B cell (primary cell): Measurements from ENCODE around the gene OCSTAMP. TPM values are rescaled to one million over a fixed set of nuclear protein-coding genes. Genes with fewer than 3 reads are reported as not detected.

ENCODE experiments used
- ATAC-seq: fragments of 200-7000 bp; cut with Tn5 transposase; one replicate; pipeline ENCODE4 v1.10.0; 2021; ENCODE audit warnings: low read depth, mild to moderate bottlenecking, moderate number of reproducible peaks, moderate library complexity
- CTCF ChIA-PET: fragments of 350-600 bp; sonication (Branson Sonifier 250); formaldehyde crosslinking; loops from one replicate; lab custom pipeline; 2021; ENCODE audit warnings: antibody characterized with exemption, inconsistent platforms; lab: Charles Lee
- POLR2A ChIA-PET: fragments of 350-600 bp; sonication (Branson Sonifier 250); formaldehyde crosslinking; loops from one replicate; lab custom pipeline; 2021; ENCODE audit warnings: antibody characterized with exemption; lab: Charles Lee
- DNase-seq: peaks from one replicate; pipeline ENCODE4 v3.0.0; 2013
- H2AFZ ChIP-seq: 2 replicates; pipeline ENCODE4 v1.6.1; 2012; ENCODE audit warnings: mild to moderate bottlenecking, low read depth, low read length; ENCODE audit not compliant: insufficient read depth, poor library complexity, severe bottlenecking
- H3K27ac ChIP-seq, 2 donors: 1 replicate in 1 of 2; 2 replicates in 1 of 2; pipeline ENCODE4 v1.5.1; 2012 to 2013; ENCODE audit warnings: low read length in 2 of 2, mild to moderate bottlenecking in 2 of 2, moderate library complexity in 1 of 2
- H3K27me3 ChIP-seq, 4 experiments: fragments of 200-600 bp in 1 of 4; sonication (generic) in 1 of 4; replicated peaks in 1 of 4; 1 replicate in 2 of 4; 2 replicates in 2 of 4; pipeline versions ENCODE4 v1.6.1 to v1.7.0; 2013 to 2016; ENCODE audit warnings: low read length in 3 of 4, mild to moderate bottlenecking in 2 of 4, mixed read lengths in 1 of 4, moderate library complexity in 1 of 4; ENCODE audit not compliant: insufficient read depth in 4 of 4, control insufficient read depth in 3 of 4; ENCODE audit errors: control extremely low read depth in 1 of 4
- H3K36me3 ChIP-seq, 2 experiments: replicated peaks in 1 of 2; 1 replicate in 1 of 2; 2 replicates in 1 of 2; pipeline versions ENCODE4 v1.6.1 to v1.7.1; 2013; ENCODE audit warnings: low read length in 1 of 2; ENCODE audit not compliant: insufficient read depth in 2 of 2, control insufficient read depth in 1 of 2; ENCODE audit errors: control extremely low read depth in 1 of 2, extremely low read depth in 1 of 2
- H3K4me1 ChIP-seq, 2 donors: fragments of 200-600 bp in 1 of 2; sonication (generic) in 1 of 2; 1 replicate in 1 of 2; 2 replicates in 1 of 2; pipeline versions ENCODE4 v1.5.1 to v1.6.1; 2013 to 2017; ENCODE audit warnings: low read length in 2 of 2; ENCODE audit not compliant: control insufficient read depth in 2 of 2, insufficient read depth in 2 of 2
- H3K4me2 ChIP-seq: replicated peaks from 2 replicates; pipeline ENCODE3; 2012; ENCODE audit warnings: mild to moderate bottlenecking, low read depth, low read length; ENCODE audit not compliant: poor library complexity, severe bottlenecking
- H3K4me3 ChIP-seq, 5 experiments: fragments of 200-600 bp in 1 of 5; sonication (generic) in 1 of 5; 1 replicate in 3 of 5; 2 replicates in 2 of 5; pipeline versions ENCODE4 v1.5.1 to v1.7.0; 2011 to 2016; ENCODE audit warnings: low read length in 4 of 5, mild to moderate bottlenecking in 4 of 5, low read depth in 2 of 5, control low read depth in 1 of 5, moderate library complexity in 1 of 5; ENCODE audit not compliant: insufficient read depth in 1 of 5; ENCODE audit errors: control extremely low read depth in 1 of 5, extremely low read depth in 1 of 5
- H3K79me2 ChIP-seq: fragments of 200-600 bp; sonication (generic); one replicate; pipeline ENCODE4 v1.6.0; 2016; ENCODE audit warnings: low read length; ENCODE audit not compliant: control insufficient read depth, insufficient read depth
- H3K9ac ChIP-seq: fragments of 200-600 bp; sonication (generic); 2 replicates; pipeline ENCODE4 v1.6.1; 2017; ENCODE audit warnings: mild to moderate bottlenecking, low read length, moderate library complexity
- H3K9me3 ChIP-seq, 3 donors: one replicate each; pipeline versions ENCODE4 v1.6.1 to v1.7.1; 2013; ENCODE audit warnings: low read length in 2 of 3; ENCODE audit not compliant: control insufficient read depth in 2 of 3, insufficient read depth in 1 of 3; ENCODE audit errors: control extremely low read depth in 1 of 3
- H4K20me1 ChIP-seq: 2 replicates; pipeline ENCODE4 v1.6.0; 2012; ENCODE audit warnings: mild to moderate bottlenecking, low read length; ENCODE audit not compliant: insufficient read depth, control insufficient read depth, poor library complexity, severe bottlenecking
- H3K27ac Mint-ChIP-seq: one replicate; pipeline ENCODE4 v1.8.0; 2021; ENCODE audit warnings: mixed read lengths
- H3K27me3 Mint-ChIP-seq: one replicate; pipeline ENCODE4 v1.8.0; 2021; ENCODE audit warnings: mixed read lengths
- H3K4me1 Mint-ChIP-seq: one replicate; pipeline ENCODE4 v1.8.0; 2021; ENCODE audit warnings: mixed read lengths
- H3K4me3 Mint-ChIP-seq: one replicate; pipeline ENCODE4 v1.8.0; 2021; ENCODE audit warnings: mixed read lengths
- H3K9me3 Mint-ChIP-seq: one replicate; pipeline ENCODE4 v1.8.0; 2022; ENCODE audit warnings: mixed read lengths; ENCODE audit not compliant: insufficient read depth
- CTCF ChIP-seq: fragments of 200-600 bp; IDR thresholded peaks from one replicate; pipeline ENCODE4 v1.8.0; 2022; ENCODE audit warnings: antibody characterized with exemption, mild to moderate bottlenecking
- EZH2 ChIP-seq: IDR thresholded peaks from 2 replicates; pipeline ENCODE4 v1.6.1; 2012; ENCODE audit warnings: borderline replicate concordance, low read depth, mild to moderate bottlenecking, moderate library complexity, low read length; ENCODE audit not compliant: insufficient read depth, poor library complexity, severe bottlenecking
- WGBS: methylation state at CpG from one replicate; pipeline ENCODE4 v1.1.5; 2013; ENCODE audit warnings: missing lambda C conversion rate; ENCODE audit not compliant: insufficient coverage; 5-methylcytosine and 5-hydroxymethylcytosine counted together
- intact Hi-C: fragments of 100-400 bp; cut with micrococcal nuclease; formaldehyde crosslinking; loops from one replicate; pipeline ENCODE4 v1.10.0; 2022
- polyA plus RNA-seq: library from polyadenylated mRNA; depleted of rRNA; stranded (reverse); fragments of >200 nt; gene quantifications from 2 replicates; pipeline ENCODE4 v1.2.3, GENCODE V29; 2012
- total RNA-seq, 2 donors: library from RNA; stranded (reverse); fragments of 120-200 nt in 1 of 2; gene quantifications; 1 replicate in 1 of 2; 2 replicates in 1 of 2; pipeline versions ENCODE4 v1.2.3 to v1.2.4, GENCODE V29; 2013 to 2022

The OCSTAMP gene
- total and polyA plus RNA-seq, 2 donors (not counting 1 experiment from before 2014, with no cell fraction given): not detected

- ATAC-seq (no peak), DNase-seq (no peak)
- TF ChIP-seq CTCF (no peak), EZH2 (no peak)
- peaks cover 0 to 5% (median 2%) of the 10 kb centered on the region in 4 experiments for H3K27me3 ChIP-seq
- Mint-ChIP-seq H3K27me3 (peaks cover 47% of the 10 kb centered on the region), H3K27ac (no peak overlapping the region), H3K9me3 (no peaks in the 10 kb centered on the region), H3K4me3 (no peak overlapping the region), H3K4me1 (no peaks in the 10 kb centered on the region)
- no peak overlapping the region for H3K4me3 ChIP-seq
- POLR2A ChIA-PET: no interaction called here
- H4K20me1 ChIP-seq: no peaks in the 10 kb centered on the region
- intact Hi-C loops: no loop called here
- H3K79me2 ChIP-seq: no peaks in the 10 kb centered on the region
- H3K4me1 ChIP-seq: no peaks in the 10 kb centered on the region
- no peaks in the 10 kb centered on the region for H3K36me3 ChIP-seq
- CTCF ChIA-PET: no interaction called here
- WGBS: 100% methylated on average over 2 of the region's 4 CpGs
- H3K9ac ChIP-seq: no peak overlapping the region
- no peaks in the 10 kb centered on the region for H3K9me3 ChIP-seq
- H2AFZ ChIP-seq: no peak overlapping the region
- no peak overlapping the region for H3K4me2 ChIP-seq
- H3K27ac ChIP-seq: no peak overlapping the region
Measured at GRCh38 chr20:46494077-46494476, 56.4 kb downstream of the OCSTAMP start.

DNA sequence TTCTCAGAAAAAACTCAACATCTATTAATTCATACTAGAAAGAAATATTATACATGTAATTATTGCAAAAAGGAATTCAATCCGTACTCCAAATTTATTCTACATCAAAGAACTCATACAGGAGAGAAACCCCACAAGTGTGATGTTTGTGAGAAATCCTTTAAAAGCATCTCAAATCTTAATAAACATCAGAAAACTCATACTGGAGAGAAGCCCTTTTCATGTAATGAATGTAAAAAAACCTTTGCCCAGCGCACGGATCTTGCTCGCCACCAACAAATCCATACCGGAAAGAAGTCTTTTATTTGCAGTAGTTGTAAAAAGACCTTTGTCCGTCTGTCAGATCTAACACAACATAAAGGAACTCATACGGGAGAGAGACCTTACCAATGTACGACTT is 59.1 kb downstream of the OCSTAMP start:
- CTCF ChIA-PET: no interaction called here
- Mint-ChIP-seq H3K27ac (no peak overlapping the region), H3K4me3 (no peak overlapping the region), H3K4me1 (no peaks in the 10 kb centered on the region), H3K27me3 (peaks cover 37% of the 10 kb centered on the region), H3K9me3 (no peaks in the 10 kb centered on the region)
- Histone ChIP-seq H3K9me3 (no peaks in the 10 kb centered on the region), H3K4me3 (no peak overlapping the region), H3K27ac (no peak overlapping the region), H3K4me2 (no peak overlapping the region), H4K20me1 (no peaks in the 10 kb centered on the region), H3K4me1 (no peaks in the 10 kb centered on the region), H3K36me3 (no peaks in the 10 kb centered on the region), H3K27me3 (peaks cover 0 to 17% (median 5%) of the 10 kb centered on the region in 4 experiments), H2AFZ (no peak overlapping the region), H3K79me2 (no peaks in the 10 kb centered on the region), H3K9ac (no peak overlapping the region)
- TF ChIP-seq CTCF (no peak), EZH2 (no peak)
- POLR2A ChIA-PET: no interaction called here
- intact Hi-C loops: no loop called here
- DNase-seq (no peak), ATAC-seq (no peak)
- WGBS: no CpG with 5 or more reads among the region's 8 CpGs

Other genes with a start within 250 kb of the OCSTAMP start
- gene CDH22, start 242.2 kb downstream of the OCSTAMP start, total RNA-seq: not detected in 2 replicates
- gene CDH22, start 242.2 kb downstream of the OCSTAMP start, polyA plus RNA-seq: not detected in 2 replicates
- gene ELMO2, start 144.0 kb downstream of the OCSTAMP start, total RNA-seq: 41.7 and 43.7 TPM in 2 replicates
- gene ELMO2, start 144.0 kb downstream of the OCSTAMP start, polyA plus RNA-seq: 22.1 and 27.0 TPM in 2 replicates
- 0.07 and 0.22 TPM in 2 replicates for gene ZNF334, start 37.1 kb downstream of the OCSTAMP start, total RNA-seq
- gene ZNF334, start 37.1 kb downstream of the OCSTAMP start, polyA plus RNA-seq: 0.27 and 0.30 TPM in 2 replicates
- gene SLC13A3, start 100.8 kb upstream of the OCSTAMP start, total RNA-seq: 0.20 and 0.49 TPM in 2 replicates
- 0.09 TPM in 2 replicates for gene SLC13A3, start 100.8 kb upstream of the OCSTAMP start, polyA plus RNA-seq
- gene TP53RK, start 138.8 kb upstream of the OCSTAMP start, total RNA-seq: 22.5 and 24.0 TPM in 2 replicates
- 1.7 and 3.1 TPM in 2 replicates for gene TP53RK, start 138.8 kb upstream of the OCSTAMP start, polyA plus RNA-seq
- not detected in 2 replicates for gene SLC2A10, start 159.0 kb upstream of the OCSTAMP start, total RNA-seq
- not detected in 2 replicates for gene SLC2A10, start 159.0 kb upstream of the OCSTAMP start, polyA plus RNA-seq